ENCODE data around the gene GPR62.

DNA sequence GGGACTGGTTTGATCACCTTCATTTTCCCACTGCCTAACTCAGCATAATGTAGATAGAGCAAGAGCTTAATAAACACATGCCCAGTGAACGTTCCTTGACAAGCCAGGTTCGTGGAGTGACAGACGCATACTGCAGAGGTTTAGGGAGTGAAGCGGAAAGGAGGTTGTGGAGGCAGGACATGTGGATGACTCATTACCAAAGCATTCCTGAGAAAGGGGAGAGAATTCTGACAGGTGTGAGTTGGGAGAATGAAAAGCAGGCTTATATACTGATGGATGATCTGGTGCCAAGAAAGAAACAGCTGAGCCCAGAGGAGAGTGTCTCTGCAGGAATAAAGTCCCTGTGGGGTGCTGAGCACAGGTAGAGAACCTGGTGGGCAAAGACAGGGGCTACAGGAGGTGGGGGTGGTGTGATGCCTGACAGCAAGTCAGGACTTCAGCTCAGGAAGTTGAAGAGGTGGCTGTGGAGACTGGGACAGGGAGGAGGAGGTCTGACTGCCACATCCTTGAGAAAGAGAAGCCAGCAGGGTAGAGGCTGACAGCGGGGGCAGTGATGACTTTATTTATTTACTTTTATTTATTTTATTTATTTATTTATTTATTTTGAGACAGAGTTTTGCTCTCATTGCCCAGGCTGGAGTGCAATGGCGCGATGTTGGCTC is 42.9 kb downstream of the GPR62 start:
- TF ChIP-seq, protein P1, sequence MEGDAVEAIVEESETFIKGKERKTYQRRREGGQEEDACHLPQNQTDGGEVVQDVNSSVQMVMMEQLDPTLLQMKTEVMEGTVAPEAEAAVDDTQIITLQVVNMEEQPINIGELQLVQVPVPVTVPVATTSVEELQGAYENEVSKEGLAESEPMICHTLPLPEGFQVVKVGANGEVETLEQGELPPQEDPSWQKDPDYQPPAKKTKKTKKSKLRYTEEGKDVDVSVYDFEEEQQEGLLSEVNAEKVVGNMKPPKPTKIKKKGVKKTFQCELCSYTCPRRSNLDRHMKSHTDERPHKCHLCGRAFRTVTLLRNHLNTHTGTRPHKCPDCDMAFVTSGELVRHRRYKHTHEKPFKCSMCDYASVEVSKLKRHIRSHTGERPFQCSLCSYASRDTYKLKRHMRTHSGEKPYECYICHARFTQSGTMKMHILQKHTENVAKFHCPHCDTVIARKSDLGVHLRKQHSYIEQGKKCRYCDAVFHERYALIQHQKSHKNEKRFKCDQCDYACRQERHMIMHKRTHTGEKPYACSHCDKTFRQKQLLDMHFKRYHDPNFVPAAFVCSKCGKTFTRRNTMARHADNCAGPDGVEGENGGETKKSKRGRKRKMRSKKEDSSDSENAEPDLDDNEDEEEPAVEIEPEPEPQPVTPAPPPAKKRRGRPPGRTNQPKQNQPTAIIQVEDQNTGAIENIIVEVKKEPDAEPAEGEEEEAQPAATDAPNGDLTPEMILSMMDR (conservative IDR thresholded peaks at IDR 0.05; ENCODE audit: low read length): no peak
- TF ChIP-seq EZH2phosphoT487 (IDR thresholded peaks at IDR 0.05; ENCODE audit: borderline replicate concordance): no peak

Data from Loucy (cell line).